ENCODE results near the gene EEFSEC.
A peak's percentile ranks its signal among the peaks of the same experiment; 100 is the strongest.
"Not testable (repeated sequence)": the region's sequence is repeated elsewhere in the genome, so short reads cannot be mapped to it uniquely, and the experiment has no call there.

EEFSEC gene

DNA sequence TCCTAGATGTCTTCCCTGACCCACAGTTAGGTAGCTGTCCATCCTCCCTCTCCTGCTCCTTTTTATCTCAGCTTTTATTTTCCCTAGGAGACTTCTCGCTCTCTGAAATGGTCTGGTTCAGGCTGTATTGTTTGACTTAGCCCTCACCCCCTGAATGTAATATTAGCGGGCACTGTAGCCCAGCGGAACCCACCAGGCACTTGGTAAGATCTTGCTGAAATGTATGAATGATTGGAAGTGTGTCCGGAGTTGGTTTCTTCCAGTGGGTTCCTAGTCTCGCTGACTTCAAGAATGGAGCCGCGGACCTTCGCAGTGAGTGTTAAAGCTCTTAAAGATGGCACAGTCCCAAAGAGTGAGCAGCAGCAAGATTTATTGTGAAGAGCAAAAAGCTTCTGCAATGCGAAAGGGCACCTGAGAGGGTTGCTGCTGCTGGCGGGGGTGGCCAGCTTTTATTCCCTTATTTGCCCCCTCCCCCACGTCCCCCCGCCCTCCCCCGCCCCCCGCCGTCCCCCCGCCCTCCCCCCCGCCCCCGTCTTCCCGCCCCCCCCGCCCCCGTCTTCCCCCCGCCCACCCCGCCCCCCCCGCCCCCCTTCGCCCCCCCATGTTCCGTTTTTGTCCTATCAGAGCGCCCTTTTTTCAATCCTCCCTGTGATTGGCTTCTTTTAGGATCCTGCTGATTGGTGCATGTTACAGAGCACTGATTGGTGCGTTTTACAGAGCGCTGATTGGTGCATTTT is 694 bp upstream of the EEFSEC start:
- DNase-seq (ENCODE audit: low spot score), result no peak

- not testable (repeated sequence) for DNase-seq (ENCODE audit: low spot score)
Measured at GRCh38 chr3:128154354-128154753, 1.1 kb downstream of the EEFSEC start.

- DNase-seq (ENCODE audit: low spot score), result no peak
Measured at GRCh38 chr3:128155616-128156360, 2.5 kb downstream of the EEFSEC start.

DNA sequence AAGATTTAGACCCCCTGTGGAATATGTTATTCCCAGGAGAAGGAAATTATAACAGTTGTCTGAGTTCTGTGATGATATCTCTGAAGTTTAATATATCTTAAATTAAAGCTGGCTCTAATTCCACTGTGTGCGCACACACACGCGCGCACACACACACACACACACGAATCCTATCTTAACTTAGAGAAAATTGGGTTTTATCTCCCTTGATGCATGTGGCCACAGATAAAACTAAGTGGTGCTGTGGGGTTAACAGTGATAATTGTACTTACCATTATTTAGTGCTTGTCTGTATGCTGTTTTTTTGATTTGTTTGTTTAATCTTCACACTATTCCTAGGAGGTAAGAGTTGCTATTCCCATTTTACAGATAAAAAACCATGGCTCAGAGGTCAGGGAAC is 7.4 kb downstream of the EEFSEC start:
- DNase-seq (ENCODE audit: low spot score), result no peak

- DNase-seq (ENCODE audit: low spot score), result no peak
Measured at GRCh38 chr3:128163432-128163831, 10.2 kb downstream of the EEFSEC start.

DNA sequence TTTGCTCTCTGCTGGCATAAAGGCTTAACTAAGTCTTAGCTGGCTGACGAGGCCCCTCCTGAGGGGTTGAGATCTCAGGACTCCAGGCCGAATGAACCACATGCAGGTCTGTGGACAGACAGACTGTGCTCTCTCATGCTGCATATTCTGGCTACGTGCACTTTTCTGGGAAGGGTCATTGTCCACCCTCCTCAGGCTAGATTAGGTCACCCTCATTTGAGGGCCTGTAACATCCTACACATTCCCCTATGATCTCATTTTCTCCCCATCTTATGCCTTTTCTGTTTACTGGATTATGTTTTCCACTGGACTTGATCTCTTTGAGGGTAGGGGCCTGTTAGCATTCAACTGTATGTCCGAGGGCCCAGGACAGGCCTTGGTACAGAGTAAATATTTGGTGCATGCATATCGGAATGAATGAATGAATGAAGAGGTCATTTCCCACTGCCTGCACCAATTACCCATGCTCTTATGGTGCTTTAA is 13.7 kb downstream of the EEFSEC start:
- DNase-seq (ENCODE audit: low spot score), result no peak

- DNase-seq (ENCODE audit: low spot score), result no peak
Measured at GRCh38 chr3:128167646-128167972, 14.3 kb downstream of the EEFSEC start.

GRCh38 chr3:128167973-128168674 is 14.8 kb downstream of the EEFSEC start:
- no peak for DNase-seq (ENCODE audit: low spot score)

GRCh38 chr3:128168836-128169235 is 15.6 kb downstream of the EEFSEC start:
- no peak for DNase-seq (ENCODE audit: low spot score)

DNA sequence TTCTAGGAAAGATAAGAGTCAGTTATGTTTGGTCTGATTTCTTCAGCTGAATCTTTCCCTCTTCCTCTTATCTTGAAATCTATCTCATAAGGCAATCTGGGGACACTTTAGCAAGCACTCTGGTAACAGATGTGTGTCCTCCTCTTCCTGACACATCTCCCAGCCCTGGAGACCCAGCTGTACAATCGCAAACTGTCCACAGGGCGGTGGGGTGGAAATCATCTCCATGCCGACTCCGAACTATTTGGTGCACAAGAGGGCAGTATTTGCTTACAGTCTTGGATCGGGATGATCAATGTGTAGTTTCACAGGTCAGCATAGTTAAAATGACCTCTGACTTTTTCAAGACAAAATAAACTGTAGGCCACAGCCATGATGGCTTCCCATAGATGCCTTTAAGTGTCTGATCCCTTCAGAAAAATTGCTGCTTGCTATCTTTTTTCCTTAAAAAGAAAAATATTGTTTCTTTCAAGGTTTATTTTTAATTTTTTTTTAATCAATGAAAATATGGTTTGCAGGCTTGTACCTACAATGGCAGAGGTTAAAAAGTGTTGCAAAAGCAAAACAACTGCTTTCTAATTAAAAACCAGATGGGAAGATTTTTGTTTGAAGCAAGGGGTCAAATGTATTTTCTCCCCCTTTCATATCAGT is 17.7 kb downstream of the EEFSEC start:
- DNase-seq (ENCODE audit: low spot score), result peak; percentile 80

GRCh38 chr3:128173200-128173599 is 19.9 kb downstream of the EEFSEC start:
- no peak for DNase-seq (ENCODE audit: low spot score)

DNA sequence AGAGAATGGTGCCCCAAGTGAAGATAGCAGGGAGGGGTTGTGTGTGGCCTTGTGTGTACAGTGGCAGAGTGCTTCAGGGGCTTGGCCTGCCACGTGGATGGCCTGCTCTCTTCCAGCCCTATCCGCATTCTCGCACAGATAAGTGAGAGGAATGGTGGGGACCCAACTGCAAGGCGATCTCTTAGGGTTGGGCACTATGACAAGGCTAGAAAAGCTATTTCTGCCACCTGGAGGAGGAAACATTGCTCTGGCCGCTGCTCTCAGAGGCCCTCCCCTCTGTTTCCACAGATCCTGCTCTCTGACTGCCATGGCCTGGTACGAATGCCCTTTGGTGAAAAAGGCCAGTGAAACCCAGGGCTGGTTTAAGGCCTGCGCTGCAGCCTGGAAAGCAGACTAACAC is 20.6 kb downstream of the EEFSEC start:
- no peak for DNase-seq (ENCODE audit: low spot score)

GRCh38 chr3:128174675-128175590 is 21.7 kb downstream of the EEFSEC start:
- no peak for DNase-seq (ENCODE audit: low spot score)

- DNase-seq (ENCODE audit: low spot score), result no peak
Measured at GRCh38 chr3:128175768-128176167, 22.5 kb downstream of the EEFSEC start.

DNA sequence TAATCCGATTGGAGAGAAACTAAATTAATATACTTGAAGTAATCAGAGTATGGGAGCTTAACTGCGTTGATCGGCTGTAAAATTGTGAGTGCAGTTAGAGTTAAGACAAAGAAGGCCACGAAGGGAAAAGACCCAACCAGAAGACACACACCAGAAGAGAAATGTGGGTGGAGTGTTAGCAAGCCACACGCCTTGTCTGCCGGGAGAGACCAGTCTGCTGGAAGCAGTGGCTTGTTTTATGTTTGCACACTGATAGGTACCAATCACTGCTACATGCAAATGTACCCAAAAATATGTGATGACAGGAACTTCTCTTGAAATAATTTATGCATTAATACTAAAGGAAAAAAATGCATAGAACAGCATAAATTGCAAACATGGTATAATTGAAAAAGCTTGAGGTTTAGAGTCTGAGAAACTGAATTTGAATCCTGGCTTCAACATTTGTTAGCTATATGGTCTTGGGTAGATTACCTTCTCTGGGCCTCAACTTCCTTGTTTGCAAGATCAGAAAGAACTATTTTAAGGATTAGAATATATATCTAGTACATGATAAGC is 23.1 kb downstream of the EEFSEC start:
- no peak for DNase-seq (ENCODE audit: low spot score)

- DNase-seq (ENCODE audit: low spot score), result no peak
Measured at GRCh38 chr3:128177865-128178264, 24.6 kb downstream of the EEFSEC start.

DNA sequence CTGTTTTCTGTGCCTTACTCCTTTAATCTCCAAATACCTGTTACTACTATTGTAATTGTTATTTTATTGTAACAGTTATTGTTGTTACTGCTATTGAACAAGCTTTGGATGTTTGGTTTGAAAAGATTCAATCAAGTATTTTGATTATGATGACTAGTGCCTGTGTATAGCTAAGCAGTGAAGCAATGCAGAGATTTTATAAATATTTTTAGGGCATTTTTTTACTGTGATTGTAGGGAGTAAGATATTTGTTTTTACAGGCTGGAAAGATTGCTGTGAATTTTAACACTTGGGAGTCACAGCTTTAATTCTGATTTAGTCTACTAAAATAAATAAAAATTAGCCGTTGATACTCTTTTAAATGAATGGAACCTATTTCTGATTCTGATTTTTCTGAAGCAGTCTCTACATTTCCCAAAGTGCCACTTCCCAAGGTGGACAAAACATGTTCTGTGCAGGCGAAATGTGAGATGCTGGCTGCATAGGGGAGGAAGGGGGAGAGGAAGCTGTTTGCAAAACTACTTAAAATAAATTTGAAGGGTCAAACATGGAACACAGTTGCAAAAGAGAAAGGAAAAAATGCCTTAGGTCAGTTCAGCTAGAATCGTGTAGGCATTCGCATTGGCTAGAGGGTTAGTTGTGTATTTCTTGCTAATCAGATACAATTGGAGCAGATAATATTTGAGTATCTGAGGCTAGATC is 25.7 kb downstream of the EEFSEC start:
- DNase-seq (ENCODE audit: low spot score), result no peak

- no peak for DNase-seq (ENCODE audit: low spot score)
Measured at GRCh38 chr3:128179484-128179819, 26.2 kb downstream of the EEFSEC start.

- DNase-seq (ENCODE audit: low spot score), result no peak
Measured at GRCh38 chr3:128180436-128180835, 27.2 kb downstream of the EEFSEC start.

- DNase-seq (ENCODE audit: low spot score), result no peak
Measured at GRCh38 chr3:128180913-128181312, 27.6 kb downstream of the EEFSEC start.

DNA sequence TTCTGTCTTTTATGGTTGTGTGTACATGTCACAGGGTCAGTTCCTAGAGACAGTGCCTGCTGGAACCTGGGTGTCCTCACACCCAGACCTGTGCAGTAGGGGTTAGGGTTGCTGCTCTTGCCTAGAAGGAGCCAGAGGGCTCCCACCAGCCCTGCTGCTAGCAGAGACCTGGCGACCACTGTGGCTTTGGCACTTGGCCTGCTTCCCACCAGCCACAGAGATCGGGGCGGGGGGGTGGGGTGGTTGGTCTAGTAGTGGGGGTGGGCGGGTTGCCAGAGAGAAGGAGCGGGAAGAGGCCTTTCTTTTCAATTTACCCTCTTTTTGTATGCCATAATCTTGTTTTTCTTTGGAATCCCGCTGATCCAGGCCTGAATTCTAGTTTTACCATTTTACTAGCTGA is 29.4 kb downstream of the EEFSEC start:
- DNase-seq (ENCODE audit: low spot score), result no peak

Measured in COLO829 (cell line).